Measurements from ENCODE around the gene RWDD2A. TPM values are rescaled to one million over a fixed set of nuclear protein-coding genes. Genes with fewer than 3 reads are reported as not detected.
"Not testable (repeated sequence)": the region's sequence is repeated elsewhere in the genome, so short reads cannot be mapped to it uniquely, and the experiment has no call there.

RWDD2A gene
- 2.5 TPM for total RNA-seq

GRCh38 chr6:83192871-83193746 is at the start of gene RWDD2A, which contains the start of gene PGM3:
TSS of gene RWDD2A (plus strand) at chr6:83193357. CDS start at chr6:83194452, 1,095 bp downstream.
TSS of gene PGM3 (minus strand) at chr6:83193265. CDS start at chr6:83191012, 2,253 bp downstream.
- DNase-seq (ENCODE audit: low spot score), result peak; percentile 91
- ATAC-seq, result peak; percentile 97

DNA sequence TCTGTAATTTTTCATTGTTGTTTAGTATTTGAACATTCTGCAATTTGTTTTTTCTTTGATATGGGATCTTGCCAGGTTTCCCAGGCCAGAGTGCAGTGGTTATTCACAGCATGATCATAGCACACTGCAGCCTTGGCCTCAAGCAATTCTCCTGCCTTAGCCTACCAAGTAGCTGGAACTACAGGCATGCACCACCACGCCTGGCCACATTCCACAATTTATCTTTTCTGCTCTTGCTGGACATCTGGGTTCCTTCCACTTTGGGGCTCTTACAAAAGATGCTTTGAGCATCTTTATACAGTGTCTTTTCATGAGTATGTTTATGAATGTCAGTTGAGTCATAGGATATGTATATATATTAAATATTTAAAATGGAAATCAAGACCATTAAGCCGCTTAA is 42.0 kb upstream of the RWDD2A start:
- ATAC-seq (no peak), DNase-seq (ENCODE audit: low spot score) (no peak)

DNA sequence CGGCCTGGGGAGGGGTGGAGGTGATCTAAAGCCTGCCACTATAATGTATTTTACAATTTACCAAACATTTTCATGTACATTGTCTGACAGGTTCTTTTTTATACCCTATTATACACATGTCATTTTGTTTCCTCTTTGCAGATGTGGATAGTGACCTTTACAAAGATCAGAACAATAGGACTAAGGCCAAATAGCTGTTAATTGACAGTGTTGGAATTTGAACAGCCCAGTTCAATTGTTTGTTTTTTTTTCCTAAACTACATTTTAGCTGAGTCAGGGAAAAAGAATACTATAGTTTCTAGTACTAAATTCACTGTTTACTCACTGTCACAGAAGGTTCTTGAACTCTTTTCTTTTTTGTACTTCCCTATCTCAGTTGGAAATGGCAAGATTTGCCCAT is 40.2 kb upstream of the RWDD2A start:
- no peak for DNase-seq (ENCODE audit: low spot score)
- ATAC-seq, result peak; percentile 67

DNA sequence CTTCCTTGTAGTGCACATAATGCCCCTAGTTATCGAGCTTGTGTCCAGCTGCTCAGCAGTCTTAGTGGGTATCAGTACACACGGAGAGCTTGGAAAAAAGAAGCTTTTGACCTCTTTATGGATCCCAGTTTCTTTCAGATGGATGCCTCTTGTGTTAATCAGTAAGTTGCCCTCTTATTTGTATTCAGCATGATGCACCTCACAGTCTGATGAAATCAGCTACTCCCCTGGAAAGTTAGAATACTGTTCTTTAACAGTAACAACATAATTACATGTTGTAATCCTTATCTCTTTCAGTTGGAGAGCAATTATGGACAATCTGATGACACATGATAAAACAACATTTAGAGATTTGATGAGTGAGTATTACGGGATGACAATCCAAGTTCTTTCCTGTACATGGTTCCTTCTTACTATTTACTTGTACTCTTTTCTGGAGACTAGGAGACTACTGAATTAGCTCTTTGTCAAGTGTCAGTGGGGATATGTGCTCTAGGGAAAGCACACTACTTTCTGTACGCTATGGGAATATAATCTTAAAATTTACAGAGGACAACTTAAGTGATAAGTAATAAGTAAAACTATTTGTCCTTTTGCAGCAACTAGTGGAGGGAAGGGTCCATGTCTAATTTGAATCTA is 39.2 kb upstream of the RWDD2A start:
- ATAC-seq (no peak), DNase-seq (ENCODE audit: low spot score) (no peak)

DNA sequence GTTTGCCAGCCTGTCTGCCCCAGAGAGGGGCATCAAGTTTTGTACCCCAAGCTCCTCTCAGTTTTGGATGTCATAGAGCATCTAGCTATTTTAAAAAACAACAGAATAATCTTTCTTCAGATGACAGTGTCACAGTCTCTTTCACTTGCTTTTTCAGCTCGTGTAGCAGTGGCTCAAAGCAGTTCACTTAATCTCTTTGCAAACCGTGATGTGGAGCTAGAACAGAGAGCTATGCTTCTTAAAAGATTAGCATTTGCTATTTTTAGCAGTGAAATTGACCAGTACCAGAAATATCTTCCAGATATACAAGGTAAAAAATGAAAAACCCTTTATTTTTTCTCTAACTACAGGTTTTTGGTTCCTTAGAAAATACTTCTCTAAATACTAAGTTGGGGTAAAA is 37.4 kb upstream of the RWDD2A start:
- DNase-seq (ENCODE audit: low spot score) (no peak), ATAC-seq (no peak)

DNA sequence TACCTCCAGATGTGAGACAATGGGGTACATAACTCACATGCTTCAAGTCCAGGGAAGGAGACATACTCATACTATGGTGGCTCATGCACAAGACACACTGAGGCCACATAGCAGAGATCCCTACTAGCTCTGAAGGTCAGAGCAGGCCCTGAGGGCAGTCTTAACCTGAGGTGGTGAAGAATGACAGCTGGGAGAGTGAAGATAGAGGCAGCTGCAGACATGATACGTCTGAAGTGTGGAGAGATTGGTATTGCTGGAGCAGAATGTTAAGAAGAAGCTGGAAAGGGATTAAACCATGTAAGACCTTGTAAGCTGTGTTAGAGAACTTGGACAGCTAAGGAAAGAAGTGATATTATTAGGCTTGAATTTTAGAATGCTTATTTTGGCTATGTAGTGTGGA is 33.0 kb upstream of the RWDD2A start:
- DNase-seq (ENCODE audit: low spot score) (no peak), ATAC-seq (no peak)

- ATAC-seq (no peak), DNase-seq (ENCODE audit: low spot score) (no peak)
Observed at GRCh38 chr6:83167726-83168278, 25.4 kb upstream of the RWDD2A start.

- DNase-seq (ENCODE audit: low spot score), result no peak
Observed at GRCh38 chr6:83168556-83168955, 24.6 kb upstream of the RWDD2A start.

DNA sequence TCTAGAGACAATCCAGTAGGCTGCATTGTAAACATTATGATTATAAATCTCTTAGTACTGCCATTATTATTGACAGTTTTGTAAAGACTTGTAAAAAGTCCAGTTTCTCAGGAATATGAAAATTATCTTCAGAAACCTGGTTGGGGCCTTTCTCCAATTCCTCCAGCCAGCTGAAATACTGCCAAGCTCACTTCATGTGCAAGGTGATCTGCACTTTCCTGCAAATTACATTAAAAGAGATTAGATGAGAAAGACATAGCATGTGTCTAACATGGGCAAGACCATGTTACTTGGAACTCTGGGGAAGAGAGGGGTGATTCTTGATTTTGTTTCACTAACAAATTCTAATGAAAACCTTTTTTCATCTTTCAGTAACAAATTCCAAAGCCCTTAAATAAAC is 24.1 kb upstream of the RWDD2A start:
- ATAC-seq, result no peak
- DNase-seq (ENCODE audit: low spot score), result no peak

More at GRCh38 chr6:83168556-83168955, 24.6 kb upstream of the RWDD2A start:
- ATAC-seq, result no peak

DNA sequence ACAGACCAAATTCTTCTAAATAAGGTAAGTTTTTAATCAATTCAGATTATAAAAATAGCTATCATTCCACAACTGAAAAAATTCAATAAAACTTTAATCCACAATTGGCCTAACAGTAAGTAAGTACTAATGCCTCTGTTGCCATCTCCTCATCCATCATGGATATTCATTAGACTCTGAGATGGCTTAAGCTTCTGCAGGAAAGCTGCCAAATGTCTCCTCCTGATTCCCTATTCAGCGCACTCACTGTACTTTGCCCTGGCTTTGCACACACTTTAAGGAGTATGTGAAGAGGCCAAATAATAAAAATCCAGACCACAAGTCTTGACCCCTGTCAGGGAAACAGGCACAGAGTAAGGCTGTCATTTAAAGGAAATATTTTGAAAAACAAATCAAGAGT is 23.6 kb upstream of the RWDD2A start:
- no peak for ATAC-seq

GRCh38 chr6:83176246-83176645 is 16.9 kb upstream of the RWDD2A start:
- DNase-seq (ENCODE audit: low spot score) (no peak), ATAC-seq (no peak)

More for the DNA sequence above, 23.6 kb upstream of the RWDD2A start:
- no peak for DNase-seq (ENCODE audit: low spot score)

GRCh38 chr6:83180426-83180950 is 12.7 kb upstream of the RWDD2A start:
- ATAC-seq (no peak), DNase-seq (ENCODE audit: low spot score) (no peak)

- ATAC-seq, result no peak
- no peak for DNase-seq (ENCODE audit: low spot score)
Observed at GRCh38 chr6:83182114-83182513, 11.0 kb upstream of the RWDD2A start.

DNA sequence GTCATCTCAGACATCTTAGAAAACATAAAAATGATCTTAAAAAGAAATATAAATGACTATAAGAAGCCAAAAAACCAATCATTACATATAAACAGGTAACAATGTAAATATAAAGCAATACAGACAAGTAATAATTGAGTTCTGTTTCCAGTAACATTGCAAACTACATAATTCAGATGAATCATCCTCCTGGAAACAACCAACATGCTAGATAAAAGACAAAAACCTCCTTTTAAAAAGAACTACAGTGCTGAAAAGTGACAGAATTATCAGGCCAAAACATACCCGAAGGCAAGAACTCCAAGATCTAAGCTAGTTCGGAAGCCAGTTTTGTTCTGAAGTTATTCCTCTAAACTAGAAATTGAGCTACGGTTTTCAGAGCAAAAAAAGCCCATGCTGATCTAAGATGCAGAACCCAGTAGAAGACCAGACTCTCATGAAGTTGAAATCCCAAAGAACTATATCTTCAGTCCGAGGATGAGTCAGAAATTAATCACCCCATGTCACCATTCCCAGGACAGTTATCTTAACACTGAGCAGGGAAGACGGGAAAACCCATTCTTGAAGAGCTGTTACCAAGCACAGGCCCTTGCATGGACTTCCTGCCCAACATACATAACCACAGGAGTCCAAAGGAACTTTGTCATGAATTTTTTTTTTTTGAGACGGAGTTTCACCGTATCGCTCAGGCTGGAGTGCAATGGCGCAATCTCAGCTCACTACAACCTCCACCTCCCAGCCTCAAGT is 9.9 kb upstream of the RWDD2A start:
- DNase-seq (ENCODE audit: low spot score) (no peak), ATAC-seq (no peak)

- ATAC-seq (no peak), DNase-seq (ENCODE audit: low spot score) (no peak)
Observed at GRCh38 chr6:83185096-83185495, 8.1 kb upstream of the RWDD2A start.

- DNase-seq (ENCODE audit: low spot score) (no peak), ATAC-seq (no peak)
Observed at GRCh38 chr6:83188501-83188900, 4.7 kb upstream of the RWDD2A start.

DNA sequence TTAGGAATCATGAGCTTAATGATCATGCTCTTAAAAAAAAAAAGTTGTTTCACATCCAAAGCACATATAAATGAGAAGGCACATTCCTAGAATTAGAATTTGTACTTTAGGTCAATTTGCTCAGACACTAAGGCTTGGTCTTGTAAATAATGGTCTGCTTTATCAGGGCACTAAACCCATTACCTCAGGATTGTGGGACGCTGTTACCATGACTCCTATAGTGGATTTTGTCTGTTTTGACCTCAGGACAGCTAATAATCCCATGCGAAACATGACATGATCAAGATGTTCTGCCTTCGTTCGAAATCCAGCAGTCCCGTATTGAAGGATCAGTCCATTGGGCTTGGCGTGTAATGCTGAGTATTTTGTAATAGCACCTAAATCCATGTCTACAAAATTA is 2.5 kb upstream of the RWDD2A start:
- DNase-seq (ENCODE audit: low spot score), result no peak

GRCh38 chr6:83191974-83192373 is 1.2 kb upstream of the RWDD2A start:
- DNase-seq (ENCODE audit: low spot score); ATAC-seq: not testable (repeated sequence)

More for the DNA sequence above, 2.5 kb upstream of the RWDD2A start:
- no peak for ATAC-seq

DNA sequence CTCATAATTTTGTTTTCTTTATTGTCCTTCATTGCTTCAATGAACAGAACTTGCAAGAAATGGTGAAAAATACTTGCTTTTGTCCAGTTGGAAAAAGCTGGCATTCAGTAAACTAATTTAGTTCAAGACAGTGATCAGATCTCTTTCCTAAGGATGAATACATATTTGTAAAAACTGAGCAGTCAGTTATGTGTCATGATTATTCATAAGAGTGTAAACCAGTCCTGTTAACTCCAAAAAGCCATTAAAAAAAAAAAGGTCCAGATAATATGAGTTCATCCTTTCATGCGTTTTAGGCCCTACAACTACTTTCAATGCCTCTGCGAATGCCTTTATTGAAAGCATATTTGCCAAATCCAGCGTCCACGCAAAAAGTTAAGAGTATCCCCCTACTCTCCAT is 701 bp upstream of the RWDD2A start:
- ATAC-seq, result no peak

DNA sequence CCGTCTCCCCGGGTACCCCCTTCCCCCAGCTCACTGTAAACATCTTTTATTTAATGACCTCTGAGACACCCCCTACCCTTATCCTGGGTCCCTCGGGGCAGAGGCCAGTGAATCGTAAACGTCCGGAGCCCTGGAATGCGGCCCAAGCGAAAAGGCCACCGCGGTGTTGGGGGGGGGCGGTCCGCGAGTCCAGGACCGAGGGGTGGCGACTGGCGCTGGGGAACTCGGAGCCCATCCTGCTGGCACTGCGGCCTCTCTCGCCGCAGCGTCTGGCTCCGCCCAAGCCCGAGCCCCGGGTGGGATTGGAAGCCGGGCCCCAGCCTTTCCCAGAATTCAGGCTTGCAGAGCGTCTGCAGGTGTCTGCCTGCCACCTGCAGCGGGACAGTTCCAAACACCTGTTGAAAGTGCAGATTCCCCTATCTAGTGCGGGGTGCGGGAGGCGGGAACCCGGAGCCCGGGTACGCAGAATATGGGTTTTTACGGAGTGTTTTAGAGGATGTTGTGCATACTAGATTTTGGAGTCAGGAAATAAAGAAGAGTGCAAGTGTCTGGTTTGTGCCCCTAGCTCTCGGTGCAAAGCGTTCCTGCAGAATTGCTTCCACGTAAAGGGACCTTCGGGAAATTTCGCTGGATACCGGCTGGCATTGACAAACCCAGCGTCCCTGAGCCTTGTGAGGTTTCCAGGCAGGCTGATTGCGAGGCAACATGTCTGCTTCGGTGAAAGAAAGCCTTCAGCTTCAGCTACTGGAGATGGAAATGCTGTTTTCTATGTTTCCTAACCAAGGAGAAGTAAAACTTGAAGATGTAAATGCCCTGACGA is 800 bp downstream of the RWDD2A start:
- DNase-seq (ENCODE audit: low spot score) (peak; percentile 69), ATAC-seq (peak; percentile 74)

More for the DNA sequence above, 701 bp upstream of the RWDD2A start:
- DNase-seq (ENCODE audit: low spot score), result no peak

Data from left lobe of liver (tissue), 2 donors.